Right lobe of liver (tissue), 4 donors: ENCODE data around the gene TMEM127.

Experiments used
- POLR2A ChIP-seq: fragments of 450-650 bp; IDR thresholded peaks from one replicate; pipeline ENCODE4 v1.6.1; 2017; ENCODE audit warnings: antibody characterized with exemption, mild to moderate bottlenecking
- TF ChIP-seq, protein P1 (sequence below), 4 donors: fragments of 200-600 bp in 3 of 4; fragments of 450-650 bp in 1 of 4; IDR thresholded peaks; one replicate each; pipeline versions ENCODE4 v1.5.1 to v1.8.0; 2016 to 2022; ENCODE audit warnings: antibody characterized with exemption in 4 of 4, mild to moderate bottlenecking in 2 of 4
- donor health status: DM: no; HTN: no; CAD: no.
- donor health status: DM: no; HTN: no; CAD: no.
- donor health status: DM: no; HTN: yes; CAD: no.

DNA sequence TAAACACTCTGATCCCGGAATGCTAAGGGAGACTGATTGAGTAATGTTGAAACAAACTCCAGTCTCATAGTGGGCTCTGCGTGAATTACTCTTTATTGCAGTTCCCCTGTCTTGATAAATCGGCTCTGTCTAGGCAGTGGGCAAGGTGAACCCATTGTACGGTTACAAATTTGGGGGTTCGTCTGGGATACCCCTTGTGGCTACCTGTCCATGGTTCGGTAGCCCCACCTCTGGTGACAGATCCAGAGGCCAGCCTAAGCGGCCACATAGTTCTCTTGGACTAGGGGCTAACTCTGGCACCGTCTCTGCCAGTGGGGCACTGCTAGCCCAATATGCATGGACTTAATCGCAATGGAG, 56.1 kb downstream of the TMEM127 start:
- TF ChIP-seq, protein P1, sequence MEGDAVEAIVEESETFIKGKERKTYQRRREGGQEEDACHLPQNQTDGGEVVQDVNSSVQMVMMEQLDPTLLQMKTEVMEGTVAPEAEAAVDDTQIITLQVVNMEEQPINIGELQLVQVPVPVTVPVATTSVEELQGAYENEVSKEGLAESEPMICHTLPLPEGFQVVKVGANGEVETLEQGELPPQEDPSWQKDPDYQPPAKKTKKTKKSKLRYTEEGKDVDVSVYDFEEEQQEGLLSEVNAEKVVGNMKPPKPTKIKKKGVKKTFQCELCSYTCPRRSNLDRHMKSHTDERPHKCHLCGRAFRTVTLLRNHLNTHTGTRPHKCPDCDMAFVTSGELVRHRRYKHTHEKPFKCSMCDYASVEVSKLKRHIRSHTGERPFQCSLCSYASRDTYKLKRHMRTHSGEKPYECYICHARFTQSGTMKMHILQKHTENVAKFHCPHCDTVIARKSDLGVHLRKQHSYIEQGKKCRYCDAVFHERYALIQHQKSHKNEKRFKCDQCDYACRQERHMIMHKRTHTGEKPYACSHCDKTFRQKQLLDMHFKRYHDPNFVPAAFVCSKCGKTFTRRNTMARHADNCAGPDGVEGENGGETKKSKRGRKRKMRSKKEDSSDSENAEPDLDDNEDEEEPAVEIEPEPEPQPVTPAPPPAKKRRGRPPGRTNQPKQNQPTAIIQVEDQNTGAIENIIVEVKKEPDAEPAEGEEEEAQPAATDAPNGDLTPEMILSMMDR (IDR thresholded peaks at IDR 0.05): no peak
- no peak for TF ChIP-seq POLR2A
